ENCODE measurements around the gene GGT6.

Gene GGT6

GRCh38 chr17:4522661-4523060 lies 37.7 kb downstream of the GGT6 start:
- no peak for DNase-seq (ENCODE audit: low read depth in 2 of 2)

- DNase-seq (ENCODE audit: low read depth in 2 of 2) = no peak
Observed at GRCh38 chr17:4520894-4521600, 39.3 kb downstream of the GGT6 start.

- DNase-seq (ENCODE audit: low read depth in 2 of 2) = no peak
Observed at GRCh38 chr17:4520060-4520893, 40.1 kb downstream of the GGT6 start.

DNA sequence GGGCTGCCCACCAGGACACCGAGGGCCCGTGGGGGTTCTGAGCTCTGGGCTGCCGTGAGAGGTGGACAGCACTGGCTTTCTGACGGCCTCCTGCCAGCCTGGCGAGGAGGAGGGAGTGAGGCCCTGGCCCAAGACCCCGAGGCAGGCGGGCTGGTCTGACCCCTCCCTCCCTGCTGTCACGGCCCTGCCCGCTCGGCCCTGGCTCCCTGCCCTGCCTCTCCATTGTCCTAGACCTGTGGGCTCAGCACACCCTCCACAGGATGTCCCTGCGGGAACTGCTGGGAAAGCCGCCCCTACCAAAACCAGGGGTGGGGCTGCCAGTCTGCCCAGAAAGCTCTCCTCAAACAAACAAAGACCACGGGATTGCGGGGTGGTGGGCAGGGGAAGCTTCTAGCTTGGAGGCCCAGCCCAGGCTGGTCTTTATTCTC lies 41.0 kb downstream of the GGT6 start:
- DNase-seq (ENCODE audit: low read depth in 2 of 2) = no peak

- no peak for DNase-seq (ENCODE audit: low read depth in 2 of 2)
Observed at GRCh38 chr17:4518901-4519300, 41.5 kb downstream of the GGT6 start.

DNA sequence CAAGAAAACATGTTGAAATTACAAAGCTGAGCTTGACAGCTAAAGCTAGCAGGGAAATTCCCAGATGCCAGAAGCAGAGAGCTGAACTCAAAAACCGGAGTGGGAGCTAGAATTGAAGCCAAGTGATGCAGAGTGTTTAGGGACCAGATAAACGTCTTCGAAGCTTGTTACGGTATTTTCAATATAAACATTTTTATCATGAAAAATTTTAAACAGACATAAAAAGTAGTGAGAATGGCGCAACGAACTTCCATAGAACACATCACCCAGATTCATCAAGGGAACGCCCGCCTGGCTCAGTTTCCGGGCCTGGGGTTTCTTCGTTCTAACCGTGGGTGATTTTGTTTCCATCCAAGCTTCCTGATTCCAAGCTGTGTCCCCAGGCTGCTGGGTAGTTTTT lies 43.6 kb downstream of the GGT6 start:
- no peak for DNase-seq (ENCODE audit: low read depth in 2 of 2)

DNA sequence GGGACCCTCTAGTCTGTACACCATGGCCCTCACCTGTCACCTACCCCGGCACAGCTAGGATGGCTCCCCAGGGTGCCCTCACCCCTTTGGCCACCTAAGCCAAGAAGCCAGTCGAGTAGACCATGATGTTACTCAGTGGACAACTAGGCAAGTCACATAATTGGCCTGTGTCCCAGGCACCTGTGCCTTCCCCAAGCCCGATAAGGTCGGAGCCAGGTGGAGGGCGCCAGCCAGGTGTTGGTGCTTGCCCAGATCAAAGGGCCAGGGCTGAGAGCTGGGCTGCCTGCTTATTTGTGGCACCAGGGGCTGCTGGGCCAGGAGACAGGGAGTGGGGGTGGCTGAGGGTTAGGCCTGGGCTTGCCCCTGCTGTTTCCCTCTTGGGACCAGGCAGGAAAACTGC lies 44.9 kb downstream of the GGT6 start:
- no peak for DNase-seq (ENCODE audit: low read depth in 2 of 2)

GRCh38 chr17:4514779-4515178 lies 45.6 kb downstream of the GGT6 start:
- no peak for DNase-seq (ENCODE audit: low read depth in 2 of 2)

DNA sequence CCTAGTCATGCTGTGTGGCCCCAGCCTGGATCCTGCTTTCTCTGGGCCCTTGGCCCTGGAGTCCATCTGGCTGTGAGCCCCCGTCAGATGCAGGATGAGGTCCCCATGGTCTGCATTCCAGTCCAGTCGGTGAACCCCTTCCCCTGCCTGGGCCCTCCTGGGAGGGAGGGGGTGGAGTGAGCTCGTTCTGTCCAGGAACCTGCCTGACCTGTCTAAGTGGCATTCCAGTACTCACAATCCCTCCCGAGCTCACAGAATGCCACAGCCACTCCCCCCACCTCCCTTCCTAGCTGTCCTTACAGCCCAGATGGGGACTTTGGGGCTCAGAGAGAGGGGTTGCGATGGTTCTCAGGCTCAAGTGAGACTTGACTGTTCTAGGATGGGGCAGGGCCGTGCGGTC lies 46.2 kb downstream of the GGT6 start:
- DNase-seq (ENCODE audit: low read depth in 2 of 2) = no peak

GRCh38 chr17:4513113-4514032 lies 47.0 kb downstream of the GGT6 start:
- no peak for DNase-seq (ENCODE audit: low read depth in 2 of 2)

- no peak for DNase-seq (ENCODE audit: low read depth in 2 of 2)
Observed at GRCh38 chr17:4512156-4513112, 47.9 kb downstream of the GGT6 start.

DNA sequence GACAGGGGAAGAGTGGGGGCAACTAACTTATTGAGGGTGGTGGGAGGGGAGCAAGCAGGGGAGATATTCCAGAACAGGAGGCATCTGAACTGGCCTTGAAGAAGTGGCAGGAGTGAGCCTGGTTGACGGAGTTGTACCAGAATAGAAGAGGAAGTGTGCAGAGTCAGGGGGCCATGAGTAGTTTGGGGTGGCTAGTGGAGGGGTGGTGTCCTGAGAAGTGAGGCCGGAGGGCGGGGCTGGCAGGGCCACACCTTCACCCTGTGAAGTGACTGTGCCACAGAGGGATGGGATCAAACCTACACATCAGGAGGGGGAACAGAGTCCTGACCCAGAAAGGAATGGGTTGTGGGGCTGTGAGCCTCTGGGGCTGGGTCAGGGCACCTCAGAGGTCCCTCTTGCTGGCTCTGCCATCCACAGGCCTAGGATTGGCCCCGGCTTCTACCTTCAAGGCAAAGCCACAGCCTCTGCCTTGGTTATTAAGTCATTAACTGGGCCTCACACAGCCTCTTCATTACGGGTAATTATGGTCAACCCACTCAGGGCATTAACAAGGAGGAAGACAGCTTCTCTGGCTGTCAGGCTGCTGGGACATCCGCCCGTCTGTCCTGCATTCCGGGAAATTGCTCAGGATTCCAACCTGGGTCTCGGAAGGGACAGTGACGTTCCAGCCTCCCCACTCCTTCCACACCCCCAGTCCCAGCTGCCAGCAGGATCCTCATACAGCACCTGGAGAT lies 49.0 kb downstream of the GGT6 start:
- DNase-seq (ENCODE audit: low read depth in 2 of 2) = no peak

DNA sequence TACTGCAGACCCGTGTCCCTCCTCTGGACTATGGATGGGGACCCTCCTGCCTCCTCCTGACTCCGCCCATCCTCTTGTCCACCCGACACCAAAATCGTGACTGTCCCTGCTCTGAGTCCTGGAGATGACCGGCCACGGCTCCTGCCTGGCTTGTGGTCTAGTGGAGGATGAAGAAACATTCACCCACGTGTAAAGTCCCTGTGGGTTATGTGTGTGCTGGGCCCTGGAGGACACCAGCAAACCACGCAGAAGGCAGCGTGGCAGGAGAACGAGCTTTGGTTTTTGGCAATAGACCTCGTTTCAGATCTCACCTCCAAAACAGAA lies 49.8 kb downstream of the GGT6 start:
- no peak for DNase-seq (ENCODE audit: low read depth in 2 of 2)

- DNase-seq (ENCODE audit: low read depth in 2 of 2) = no peak
Observed at GRCh38 chr17:4509923-4510617, 50.3 kb downstream of the GGT6 start.

GRCh38 chr17:4509401-4509800 lies 51.0 kb downstream of the GGT6 start:
- peak in 1 of 2 donors; percentile 36 for DNase-seq (ENCODE audit: low read depth in 2 of 2)

GRCh38 chr17:4508207-4508606 lies 52.2 kb downstream of the GGT6 start:
- DNase-seq (ENCODE audit: low read depth in 2 of 2) = no peak

GRCh38 chr17:4507361-4508111 lies 52.8 kb downstream of the GGT6 start:
- DNase-seq (ENCODE audit: low read depth in 2 of 2) = no peak

Data from stimulated activated CD8-positive, alpha-beta memory T cell treated with anti-CD3 and anti-CD28 coated beads, Interleukin-15, amount 100 ng/mL, for 48 hours (primary cell).